GM21360 (cell line): ENCODE results near the gene EPAS1.

ENCODE experiments used
- ATAC-seq: cut with Tn5 transposase; IDR thresholded peaks from one replicate; pipeline ENCODE4 v1.9.1; 2021; ENCODE audit warnings: mild to moderate bottlenecking, moderate library complexity; ENCODE audit not compliant: unreplicated experiment

Gene EPAS1

GRCh38 chr2:46400016-46400415, 102.8 kb downstream of the EPAS1 start:
- ATAC-seq, result no peak

GRCh38 chr2:46402874-46403273, 105.7 kb downstream of the EPAS1 start:
- no peak for ATAC-seq

- ATAC-seq, result no peak
Measured at GRCh38 chr2:46404181-46404759, 107.1 kb downstream of the EPAS1 start.

- no peak for ATAC-seq
Measured at GRCh38 chr2:46407852-46408455, 110.7 kb downstream of the EPAS1 start.

- ATAC-seq, result no peak
Measured at GRCh38 chr2:46409756-46410155, 112.5 kb downstream of the EPAS1 start.

- no peak for ATAC-seq
Measured at GRCh38 chr2:46410273-46411244, 113.4 kb downstream of the EPAS1 start.

- no peak for ATAC-seq
Measured at GRCh38 chr2:46411245-46411641, 114.0 kb downstream of the EPAS1 start.

GRCh38 chr2:46411985-46412384, 114.8 kb downstream of the EPAS1 start:
- no peak for ATAC-seq

- no peak for ATAC-seq
Measured at GRCh38 chr2:46413111-46413510, 115.9 kb downstream of the EPAS1 start.

- no peak for ATAC-seq
Measured at GRCh38 chr2:46413631-46414030, 116.4 kb downstream of the EPAS1 start.

GRCh38 chr2:46414701-46415100, 117.5 kb downstream of the EPAS1 start:
- ATAC-seq, result no peak

GRCh38 chr2:46416280-46416679, 119.1 kb downstream of the EPAS1 start:
- no peak for ATAC-seq

GRCh38 chr2:46416739-46417403, 119.7 kb downstream of the EPAS1 start:
- ATAC-seq, result no peak

- no peak for ATAC-seq
Measured at GRCh38 chr2:46420945-46421344, 123.7 kb downstream of the EPAS1 start.

- no peak for ATAC-seq
Measured at GRCh38 chr2:46421361-46421760, 124.2 kb downstream of the EPAS1 start.

GRCh38 chr2:46422717-46423394, 125.6 kb downstream of the EPAS1 start:
- no peak for ATAC-seq

GRCh38 chr2:46424937-46425336, 127.7 kb downstream of the EPAS1 start:
- ATAC-seq, result no peak

- ATAC-seq, result no peak
Measured at GRCh38 chr2:46428911-46429436, 131.8 kb downstream of the EPAS1 start.

- ATAC-seq, result no peak
Measured at GRCh38 chr2:46430413-46430812, 133.2 kb downstream of the EPAS1 start.

- no peak for ATAC-seq
Measured at GRCh38 chr2:46430992-46431391, 133.8 kb downstream of the EPAS1 start.
